Esophagus squamous epithelium (tissue), 4 donors: Measurements from ENCODE around the gene BCL2L15.

Experiments used
- POLR2A ChIP-seq, 4 donors: fragments of 450-650 bp; IDR thresholded peaks; one replicate each; pipeline ENCODE4 v1.6.1; 2017; ENCODE audit warnings: antibody characterized with exemption in 4 of 4, mild to moderate bottlenecking in 4 of 4, moderate library complexity in 3 of 4
- TF ChIP-seq, protein P1 (sequence below), 6 experiments: fragments of 450-650 bp in 4 of 6; fragments of 200-600 bp in 2 of 6; sonication (generic) in 2 of 6; IDR thresholded peaks; one replicate each; pipeline ENCODE4 v1.5.1; 2016 to 2019; ENCODE audit warnings: antibody characterized with exemption in 6 of 6, mild to moderate bottlenecking in 4 of 6, moderate library complexity in 4 of 6

DNA sequence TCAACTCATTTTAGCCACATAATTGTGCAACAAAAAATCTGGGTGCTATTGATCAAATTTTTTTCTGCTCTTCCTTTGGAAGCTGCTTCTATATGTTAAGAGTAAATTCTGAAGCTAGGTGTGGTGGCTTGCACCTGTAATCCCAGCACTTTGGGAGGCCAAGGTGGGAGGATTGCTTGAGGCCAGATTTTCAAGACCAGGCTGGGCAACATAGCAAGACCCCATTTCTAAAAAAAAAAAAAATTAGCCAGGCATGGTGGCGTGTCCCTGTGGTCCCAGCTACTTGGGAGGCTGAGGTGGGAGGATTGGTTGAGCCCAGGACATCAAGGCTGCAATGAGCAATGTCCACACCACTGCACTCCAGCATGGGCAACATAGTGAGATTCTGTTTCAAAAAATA, 50.8 kb downstream of the BCL2L15 start:
- TF ChIP-seq, protein P1, sequence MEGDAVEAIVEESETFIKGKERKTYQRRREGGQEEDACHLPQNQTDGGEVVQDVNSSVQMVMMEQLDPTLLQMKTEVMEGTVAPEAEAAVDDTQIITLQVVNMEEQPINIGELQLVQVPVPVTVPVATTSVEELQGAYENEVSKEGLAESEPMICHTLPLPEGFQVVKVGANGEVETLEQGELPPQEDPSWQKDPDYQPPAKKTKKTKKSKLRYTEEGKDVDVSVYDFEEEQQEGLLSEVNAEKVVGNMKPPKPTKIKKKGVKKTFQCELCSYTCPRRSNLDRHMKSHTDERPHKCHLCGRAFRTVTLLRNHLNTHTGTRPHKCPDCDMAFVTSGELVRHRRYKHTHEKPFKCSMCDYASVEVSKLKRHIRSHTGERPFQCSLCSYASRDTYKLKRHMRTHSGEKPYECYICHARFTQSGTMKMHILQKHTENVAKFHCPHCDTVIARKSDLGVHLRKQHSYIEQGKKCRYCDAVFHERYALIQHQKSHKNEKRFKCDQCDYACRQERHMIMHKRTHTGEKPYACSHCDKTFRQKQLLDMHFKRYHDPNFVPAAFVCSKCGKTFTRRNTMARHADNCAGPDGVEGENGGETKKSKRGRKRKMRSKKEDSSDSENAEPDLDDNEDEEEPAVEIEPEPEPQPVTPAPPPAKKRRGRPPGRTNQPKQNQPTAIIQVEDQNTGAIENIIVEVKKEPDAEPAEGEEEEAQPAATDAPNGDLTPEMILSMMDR (IDR thresholded peaks at IDR 0.05), result no peak
- TF ChIP-seq POLR2A (IDR thresholded peaks at IDR 0.05), result no peak
